ENCODE data around the gene BLOC1S4. TPM values are rescaled to one million over a fixed set of nuclear protein-coding genes. Genes with fewer than 3 reads are reported as not detected.
"Not testable (repeated sequence)": the region's sequence is repeated elsewhere in the genome, so short reads cannot be mapped to it uniquely, and the experiment has no call there.

The BLOC1S4 gene
- total RNA-seq, 1 donor from 2014 or later, result 14.6 TPM

GRCh38 chr4:6740347-6740746, 24.4 kb downstream of the BLOC1S4 start:
- no peak for DNase-seq (ENCODE audit: low spot score)

- DNase-seq (ENCODE audit: low spot score), result no peak
These were observed 26.5 kb downstream of the BLOC1S4 start for GRCh38 chr4:6742507-6742906.

- DNase-seq (ENCODE audit: low spot score), result no peak
These were observed 27.0 kb downstream of the BLOC1S4 start for GRCh38 chr4:6742989-6743388.

GRCh38 chr4:6746721-6747293, 30.8 kb downstream of the BLOC1S4 start:
- DNase-seq (ENCODE audit: low spot score), result peak; percentile 70

- no peak for DNase-seq (ENCODE audit: low spot score)
These were observed 31.5 kb downstream of the BLOC1S4 start for GRCh38 chr4:6747294-6748051.

GRCh38 chr4:6748286-6748685, 32.3 kb downstream of the BLOC1S4 start:
- no peak for DNase-seq (ENCODE audit: low spot score)

- DNase-seq (ENCODE audit: low spot score), result peak; percentile 82
These were observed 33.6 kb downstream of the BLOC1S4 start for GRCh38 chr4:6749340-6750171.

GRCh38 chr4:6750286-6751221, 34.6 kb downstream of the BLOC1S4 start:
- DNase-seq (ENCODE audit: low spot score), result no peak

GRCh38 chr4:6751611-6752485, 35.9 kb downstream of the BLOC1S4 start:
- DNase-seq (ENCODE audit: low spot score), result no peak

GRCh38 chr4:6752486-6752829, 36.5 kb downstream of the BLOC1S4 start:
- DNase-seq (ENCODE audit: low spot score), result no peak

GRCh38 chr4:6753103-6753560, 37.2 kb downstream of the BLOC1S4 start:
- DNase-seq (ENCODE audit: low spot score), result no peak

GRCh38 chr4:6753891-6754290, 37.9 kb downstream of the BLOC1S4 start:
- DNase-seq (ENCODE audit: low spot score), result no peak

- DNase-seq (ENCODE audit: low spot score), result no peak
These were observed 38.6 kb downstream of the BLOC1S4 start for GRCh38 chr4:6754481-6755087.

GRCh38 chr4:6755088-6755753, 39.2 kb downstream of the BLOC1S4 start:
- no peak for DNase-seq (ENCODE audit: low spot score)

GRCh38 chr4:6756345-6756744, 40.4 kb downstream of the BLOC1S4 start:
- not testable (repeated sequence) for DNase-seq (ENCODE audit: low spot score)

- no peak for DNase-seq (ENCODE audit: low spot score)
These were observed 42.8 kb downstream of the BLOC1S4 start for GRCh38 chr4:6758728-6759127.

- DNase-seq (ENCODE audit: low spot score), result no peak
These were observed 44.9 kb downstream of the BLOC1S4 start for GRCh38 chr4:6760865-6761264.

GRCh38 chr4:6761649-6762615, 46.0 kb downstream of the BLOC1S4 start:
- DNase-seq (ENCODE audit: low spot score), result no peak

Measured in ureter (tissue), 1 donor.